Measurements from ENCODE around the gene ADCYAP1.

The ADCYAP1 gene

DNA sequence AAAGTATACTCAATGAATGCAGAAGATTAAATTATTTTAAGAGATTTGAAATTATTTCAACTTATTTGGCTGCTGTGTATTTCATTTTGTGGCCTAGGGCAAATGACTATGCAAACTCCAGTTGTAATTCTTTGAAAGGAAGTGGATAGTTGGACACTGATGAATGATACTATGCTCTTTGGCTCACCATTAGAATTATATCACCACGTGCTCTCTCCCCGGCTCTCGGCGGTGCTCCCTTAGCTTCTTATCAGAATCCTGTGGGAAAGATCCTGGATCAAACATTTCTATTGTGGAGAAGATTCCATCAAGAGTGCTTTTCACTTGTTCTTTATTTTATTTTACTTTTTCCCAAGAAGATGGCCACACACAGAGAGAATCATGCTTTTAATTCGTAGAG lies 55.2 kb downstream of the ADCYAP1 start:
- DNase-seq (ENCODE audit: insufficient read length, low spot score) = no peak
- no peak for FAIRE-seq
